ENCODE data around the gene XNDC1N.

- TF ChIP-seq POLR2AphosphoS5 (IDR thresholded peaks at IDR 0.05; ENCODE audit: low read depth, low read length) = no peak
- no peak for TF ChIP-seq TAF1 (IDR thresholded peaks at IDR 0.05; ENCODE audit: borderline replicate concordance, low read depth, low read length)
These were observed 36.2 kb upstream of the XNDC1N start for GRCh38 chr11:71964641-71965040.
